ENCODE measurements around the gene RNF32.

Gene RNF32

DNA sequence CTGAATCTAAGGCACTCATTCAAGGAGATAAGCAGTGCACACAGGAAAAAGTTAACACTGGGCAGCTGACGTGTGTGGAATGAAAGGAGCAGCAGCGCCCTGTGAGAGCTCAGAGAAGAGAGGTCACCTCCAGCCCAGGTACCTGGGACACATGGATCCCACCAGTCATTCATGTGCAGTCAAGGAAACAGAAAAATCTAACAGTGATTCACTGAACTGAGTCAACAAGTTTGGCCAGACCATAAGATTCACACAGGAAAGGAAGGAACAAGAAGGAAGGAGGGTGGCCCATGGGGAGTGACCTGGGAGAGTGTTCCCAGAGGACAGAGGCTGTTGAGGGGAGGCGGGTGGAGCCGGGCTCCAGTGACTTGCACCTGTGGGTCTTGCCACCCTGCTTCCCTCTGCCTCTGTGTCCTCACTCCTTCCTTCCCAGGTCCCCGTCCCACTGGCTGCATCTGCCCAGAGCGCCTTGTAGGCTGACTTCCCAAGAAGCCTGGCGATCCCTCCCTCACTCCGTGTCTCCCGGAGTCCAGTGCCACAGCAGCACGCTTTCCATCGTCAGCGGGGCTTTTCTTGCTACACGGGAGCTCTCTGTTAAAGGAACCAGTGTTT is 27.7 kb downstream of the RNF32 start:
- TF ChIP-seq, protein P1, sequence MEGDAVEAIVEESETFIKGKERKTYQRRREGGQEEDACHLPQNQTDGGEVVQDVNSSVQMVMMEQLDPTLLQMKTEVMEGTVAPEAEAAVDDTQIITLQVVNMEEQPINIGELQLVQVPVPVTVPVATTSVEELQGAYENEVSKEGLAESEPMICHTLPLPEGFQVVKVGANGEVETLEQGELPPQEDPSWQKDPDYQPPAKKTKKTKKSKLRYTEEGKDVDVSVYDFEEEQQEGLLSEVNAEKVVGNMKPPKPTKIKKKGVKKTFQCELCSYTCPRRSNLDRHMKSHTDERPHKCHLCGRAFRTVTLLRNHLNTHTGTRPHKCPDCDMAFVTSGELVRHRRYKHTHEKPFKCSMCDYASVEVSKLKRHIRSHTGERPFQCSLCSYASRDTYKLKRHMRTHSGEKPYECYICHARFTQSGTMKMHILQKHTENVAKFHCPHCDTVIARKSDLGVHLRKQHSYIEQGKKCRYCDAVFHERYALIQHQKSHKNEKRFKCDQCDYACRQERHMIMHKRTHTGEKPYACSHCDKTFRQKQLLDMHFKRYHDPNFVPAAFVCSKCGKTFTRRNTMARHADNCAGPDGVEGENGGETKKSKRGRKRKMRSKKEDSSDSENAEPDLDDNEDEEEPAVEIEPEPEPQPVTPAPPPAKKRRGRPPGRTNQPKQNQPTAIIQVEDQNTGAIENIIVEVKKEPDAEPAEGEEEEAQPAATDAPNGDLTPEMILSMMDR (IDR thresholded peaks at IDR 0.05), result no peak

DNA sequence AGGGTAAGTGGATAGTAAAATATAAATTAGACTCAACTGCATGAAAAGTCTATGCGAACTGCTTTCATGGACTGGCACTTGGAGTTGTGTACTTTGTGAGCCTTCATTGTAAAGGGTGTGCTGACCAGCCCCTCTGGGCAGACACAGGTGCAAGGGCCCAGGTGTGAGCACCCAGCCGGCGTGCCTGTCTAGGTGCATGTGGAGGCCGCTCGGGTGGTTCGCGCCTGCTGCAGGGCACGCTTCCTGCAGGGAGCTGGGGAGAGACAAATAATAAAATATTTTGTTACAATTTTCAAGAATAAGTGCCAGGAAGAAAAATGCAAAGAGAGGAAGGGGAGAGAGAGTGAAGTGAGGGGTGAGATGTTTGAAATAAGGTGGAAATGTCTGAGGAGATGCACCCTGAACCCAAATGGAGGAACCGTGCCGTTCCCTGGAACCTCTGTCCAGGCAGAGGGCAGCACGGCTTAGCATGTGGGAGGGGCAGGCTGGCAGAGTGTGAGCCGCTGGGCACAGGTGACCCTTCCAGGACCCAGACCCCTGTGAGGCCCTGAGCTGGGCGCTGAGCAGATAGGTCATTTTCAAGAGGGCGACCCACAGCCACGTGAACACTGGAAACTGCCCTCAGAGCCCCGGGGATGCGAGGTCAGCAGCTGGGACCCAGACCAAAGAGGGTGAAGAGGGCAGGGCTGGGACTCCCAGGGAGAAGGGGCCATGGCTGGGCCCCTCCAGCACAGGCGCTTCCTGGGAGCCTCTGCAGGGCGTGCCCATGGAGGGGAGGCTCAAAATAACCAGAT is 28.7 kb downstream of the RNF32 start:
- TF ChIP-seq, protein P1 (IDR thresholded peaks at IDR 0.05), result no peak

DNA sequence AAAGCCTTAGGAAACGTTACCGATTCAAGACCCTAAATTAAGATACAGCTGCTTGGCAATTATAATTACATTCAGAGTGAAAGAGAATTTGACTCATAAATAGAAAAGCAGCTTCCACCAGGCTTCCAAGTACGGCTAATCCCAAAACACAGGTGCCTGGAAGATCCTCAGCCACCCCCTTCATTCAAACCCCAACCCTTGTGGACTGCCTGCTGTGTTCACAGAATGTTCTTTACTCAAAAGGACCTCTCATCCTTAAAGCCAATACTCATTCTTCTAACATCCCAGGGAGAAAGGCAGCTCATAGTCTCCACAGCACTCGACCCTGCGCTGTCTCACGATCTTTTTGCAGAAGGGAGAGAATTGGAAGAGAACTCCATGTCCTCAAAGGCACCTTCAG is 32.9 kb downstream of the RNF32 start:
- TF ChIP-seq, protein P1 (IDR thresholded peaks at IDR 0.05), result no peak

DNA sequence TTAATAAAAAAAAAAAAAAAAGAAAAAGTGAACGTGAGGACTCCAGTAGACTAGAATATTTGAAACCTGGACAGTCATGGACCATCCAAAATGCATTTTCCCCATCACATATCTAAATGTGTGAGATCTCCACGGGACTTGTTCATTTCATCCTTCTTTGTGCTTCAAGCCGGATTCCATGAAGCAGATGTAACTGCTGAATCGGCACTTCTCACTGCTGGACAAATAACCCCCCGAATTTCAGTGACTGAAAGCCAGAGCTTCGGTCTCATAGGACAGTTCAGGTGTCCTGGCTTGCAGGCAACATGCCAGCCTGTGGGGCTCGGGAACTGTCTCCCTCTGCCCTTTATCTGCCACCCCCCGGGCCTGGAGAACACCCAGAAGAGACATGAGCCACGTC is 33.3 kb downstream of the RNF32 start:
- TF ChIP-seq, protein P1 (IDR thresholded peaks at IDR 0.05), result no peak

DNA sequence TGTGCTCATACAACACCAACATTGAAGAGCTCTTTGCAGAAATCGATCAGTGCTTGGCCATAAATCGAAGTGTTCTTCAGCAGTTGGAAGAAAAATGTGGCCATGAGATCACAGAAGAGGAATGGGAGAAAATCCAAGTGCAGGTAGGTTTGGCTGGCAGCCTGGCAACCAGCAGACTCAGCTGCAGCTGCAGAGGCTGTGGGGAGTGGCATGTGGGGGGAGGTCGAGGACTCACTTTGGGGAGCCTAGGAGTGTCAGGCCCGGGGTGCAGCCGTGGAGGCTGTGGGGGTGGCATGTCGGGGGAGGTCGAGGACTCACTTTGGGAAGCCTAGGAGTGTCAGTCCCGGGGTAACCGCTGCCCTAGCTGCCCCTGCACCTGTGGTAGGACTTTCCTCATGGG is 35.1 kb downstream of the RNF32 start:
- TF ChIP-seq, protein P1 (IDR thresholded peaks at IDR 0.05), result no peak

DNA sequence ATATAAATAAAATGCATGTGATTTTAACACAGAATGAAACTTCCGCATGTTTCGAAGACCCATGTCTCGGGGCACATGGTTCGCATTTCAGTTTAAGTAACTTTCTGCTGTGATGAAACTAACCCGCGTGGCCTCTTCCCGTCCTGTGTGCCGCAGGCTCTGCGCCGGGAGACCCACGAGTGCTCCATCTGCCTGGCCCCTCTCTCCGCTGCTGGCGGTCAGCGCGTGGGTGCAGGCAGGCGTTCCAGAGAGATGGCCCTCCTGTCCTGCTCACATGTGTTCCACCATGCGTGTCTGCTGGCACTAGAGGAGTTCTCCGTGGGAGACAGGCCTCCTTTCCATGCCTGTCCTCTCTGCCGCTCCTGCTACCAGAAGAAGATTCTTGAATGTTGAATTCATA is 35.7 kb downstream of the RNF32 start:
- TF ChIP-seq, protein P1 (IDR thresholded peaks at IDR 0.05), result no peak

DNA sequence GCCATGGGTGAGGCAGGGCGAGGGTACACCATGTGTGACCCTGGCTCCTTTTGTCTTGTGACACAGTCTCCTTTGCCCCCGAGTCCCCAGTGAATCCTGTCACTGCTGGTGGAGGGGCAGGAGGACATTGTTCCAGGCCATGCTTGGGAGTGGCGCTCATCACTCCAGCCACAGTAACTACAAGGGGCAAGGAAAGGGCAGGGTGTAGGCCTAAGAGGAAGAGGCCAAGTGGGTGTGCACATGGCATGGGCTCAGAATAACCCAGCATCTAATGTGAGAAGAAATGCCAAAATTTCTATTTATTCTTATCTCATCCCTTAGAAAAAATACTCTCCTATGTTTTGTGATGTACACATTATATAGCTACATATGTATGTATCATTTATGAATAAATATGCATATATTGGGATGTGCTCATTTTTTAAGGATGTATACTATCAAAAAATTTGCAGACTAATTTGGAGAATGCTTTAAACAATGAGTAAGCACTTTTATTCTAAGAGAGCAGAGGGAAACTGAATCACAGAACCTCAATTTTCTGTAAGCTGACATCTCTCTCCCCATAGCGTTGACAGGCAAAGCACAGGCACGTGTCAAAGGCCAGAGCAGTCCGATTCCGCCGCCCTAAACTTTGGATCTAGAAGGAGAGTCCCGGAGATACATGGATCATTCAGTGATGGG is 36.9 kb downstream of the RNF32 start:
- TF ChIP-seq, protein P1 (IDR thresholded peaks at IDR 0.05), result no peak
